Spinal cord (tissue), 10 donors: ENCODE data around the gene C2CD2. TPM values are rescaled to one million over a fixed set of nuclear protein-coding genes. Genes with fewer than 3 reads are reported as not detected.

Experiments
- DNase-seq, 6 donors: peaks; one replicate each; pipeline versions ENCODE4 v3.0.0 to v3.0.0-alpha.2; 2013 to 2015; ENCODE audit warnings: low spot score in 6 of 6, low read depth in 4 of 6
- H3K27ac ChIP-seq: one replicate; pipeline ENCODE4 v1.5.1; 2013; ENCODE audit warnings: low read depth, low read length, control low read depth
- H3K27me3 ChIP-seq: one replicate; pipeline ENCODE4 v1.6.1; 2013; ENCODE audit warnings: low read length; ENCODE audit not compliant: control insufficient read depth, insufficient read depth
- H3K36me3 ChIP-seq: one replicate; pipeline ENCODE4 v1.6.1; 2013; ENCODE audit warnings: low read length; ENCODE audit not compliant: control insufficient read depth, insufficient read depth
- H3K4me1 ChIP-seq: one replicate; pipeline ENCODE4 v1.6.1; 2013; ENCODE audit warnings: low read length; ENCODE audit not compliant: control insufficient read depth, insufficient read depth
- H3K4me3 ChIP-seq: one replicate; pipeline ENCODE4 v1.5.1; 2013; ENCODE audit warnings: low read depth, low read length, control low read depth
- H3K9me3 ChIP-seq: one replicate; pipeline ENCODE4 v1.6.1; 2013; ENCODE audit warnings: low read length; ENCODE audit not compliant: control insufficient read depth, insufficient read depth
- WGBS: methylation state at CpG from one replicate; pipeline ENCODE4 v1.1.5; 2013; ENCODE audit warnings: missing lambda C conversion rate; ENCODE audit not compliant: insufficient coverage; 5-methylcytosine and 5-hydroxymethylcytosine counted together
- polyA plus RNA-seq, 2 donors: library from polyadenylated mRNA; unstranded; fragments of 120-200 nt; gene quantifications; one replicate each; pipeline ENCODE4 v1.2.1, GENCODE V29; 2013; ENCODE audit not compliant: insufficient read length in 2 of 2
- total RNA-seq, 2 donors: library from RNA; depleted of rRNA in 1 of 2; stranded (reverse); fragments of 120-200 nt in 1 of 2; fragments of >200 nt in 1 of 2; gene quantifications; one replicate each; pipeline versions ENCODE4 v1.2.3 to v1.2.4, GENCODE V29; 2013 to 2014
- donor health status: healthy.

The C2CD2 gene
- total and polyA plus RNA-seq, 4 donors: 19.1 to 27.8 (median 21.3) TPM

GRCh38 chr21:41977034-41977950, 23.5 kb upstream of the C2CD2 start:
- Histone ChIP-seq H3K9me3 (no peaks in the 10 kb centered on the region), H3K4me3 (no peak overlapping the region), H3K4me1 (peaks cover 9% of the 10 kb centered on the region), H3K27ac (no peak overlapping the region), H3K27me3 (no peaks in the 10 kb centered on the region), H3K36me3 (no peaks in the 10 kb centered on the region)
- no peak for DNase-seq
- 94% methylated on average over 14 of the region's 17 CpGs for WGBS

- Histone ChIP-seq H3K9me3 (no peaks in the 10 kb centered on the region), H3K36me3 (no peaks in the 10 kb centered on the region), H3K27me3 (no peaks in the 10 kb centered on the region), H3K27ac (no peak overlapping the region), H3K4me1 (peaks cover 9% of the 10 kb centered on the region), H3K4me3 (no peak overlapping the region)
- no peak for DNase-seq
- 31% methylated on average over 3 of the region's 8 CpGs for WGBS
Measured at GRCh38 chr21:41976611-41977010, 22.8 kb upstream of the C2CD2 start.

- Histone ChIP-seq H3K27ac (no peak overlapping the region), H3K9me3 (no peaks in the 10 kb centered on the region), H3K4me3 (no peak overlapping the region), H3K36me3 (no peaks in the 10 kb centered on the region), H3K27me3 (no peaks in the 10 kb centered on the region), H3K4me1 (peaks cover 16% of the 10 kb centered on the region)
- DNase-seq: no peak
- 94% methylated on average over 11 of the region's 17 CpGs for WGBS
Measured at GRCh38 chr21:41975391-41976272, 21.8 kb upstream of the C2CD2 start.

GRCh38 chr21:41974752-41975053, 20.9 kb upstream of the C2CD2 start:
- Histone ChIP-seq H3K4me1 (peaks cover 24% of the 10 kb centered on the region), H3K36me3 (no peaks in the 10 kb centered on the region), H3K9me3 (no peaks in the 10 kb centered on the region), H3K27ac (no peak overlapping the region), H3K27me3 (no peaks in the 10 kb centered on the region), H3K4me3 (no peak overlapping the region)
- WGBS: 87% methylated on average over 3 of the region's 4 CpGs
- DNase-seq: no peak

- Histone ChIP-seq H3K9me3 (no peaks in the 10 kb centered on the region), H3K4me1 (peaks cover 26% of the 10 kb centered on the region), H3K27ac (no peak overlapping the region), H3K36me3 (no peaks in the 10 kb centered on the region), H3K4me3 (no peak overlapping the region), H3K27me3 (no peaks in the 10 kb centered on the region)
- 91% methylated on average over 13 of the region's 14 CpGs for WGBS
- DNase-seq: no peak
Measured at GRCh38 chr21:41973861-41974751, 20.3 kb upstream of the C2CD2 start.

- WGBS: 96% methylated on average over 15 of the region's 15 CpGs
- peaks cover 26% of the 10 kb centered on the region for H3K4me1 ChIP-seq
- no peak overlapping the region for H3K27ac ChIP-seq
- H3K4me3 ChIP-seq: no peak overlapping the region
- no peaks in the 10 kb centered on the region for H3K27me3 ChIP-seq
- H3K9me3 ChIP-seq: no peaks in the 10 kb centered on the region
- no peak for DNase-seq
- no peaks in the 10 kb centered on the region for H3K36me3 ChIP-seq
Measured at GRCh38 chr21:41973427-41973831, 19.6 kb upstream of the C2CD2 start.

GRCh38 chr21:41972511-41973205, 18.8 kb upstream of the C2CD2 start:
- no peak overlapping the region for H3K4me3 ChIP-seq
- H3K4me1 ChIP-seq: peaks cover 26% of the 10 kb centered on the region
- H3K9me3 ChIP-seq: no peaks in the 10 kb centered on the region
- no peaks in the 10 kb centered on the region for H3K36me3 ChIP-seq
- no peak for DNase-seq
- H3K27me3 ChIP-seq: no peaks in the 10 kb centered on the region
- no peak overlapping the region for H3K27ac ChIP-seq
- WGBS: 96% methylated on average over 22 of the region's 23 CpGs

DNA sequence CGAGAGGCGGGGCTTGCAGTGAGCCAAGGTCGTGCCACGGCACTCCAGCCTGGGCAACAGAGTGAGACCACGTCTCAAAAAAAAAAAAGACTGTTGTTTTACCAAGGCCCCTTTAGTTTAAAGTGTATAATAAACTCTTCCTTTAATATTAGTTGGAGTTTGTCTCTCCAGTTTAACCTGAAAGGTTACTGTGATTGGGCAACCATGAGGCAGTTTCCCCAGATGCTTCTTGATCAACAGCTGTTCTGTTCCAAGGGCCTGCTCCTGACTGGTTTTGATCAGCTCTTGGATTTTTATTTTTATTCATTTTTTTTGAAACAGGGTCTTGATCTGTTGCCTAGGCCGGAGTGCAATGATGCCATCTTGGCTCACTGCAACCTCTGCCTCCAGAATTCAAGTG, 18.1 kb upstream of the C2CD2 start:
- Histone ChIP-seq H3K4me1 (peaks cover 26% of the 10 kb centered on the region), H3K9me3 (no peaks in the 10 kb centered on the region), H3K27me3 (no peaks in the 10 kb centered on the region), H3K27ac (no peak overlapping the region), H3K36me3 (no peaks in the 10 kb centered on the region), H3K4me3 (no peak overlapping the region)
- 100% methylated on average over 1 of the region's 6 CpGs for WGBS
- DNase-seq: no peak
